ENCODE measurements around the gene HDLBP.

The HDLBP gene

GRCh38 chr2:241224851-241225438 is 90.5 kb downstream of the HDLBP start:
- no peak for FAIRE-seq
- TF ChIP-seq TAF1 (IDR thresholded peaks at IDR 0.05; ENCODE audit: borderline replicate concordance, low read depth, low read length) (no peak), POLR2AphosphoS5 (IDR thresholded peaks at IDR 0.05; ENCODE audit: low read depth, low read length) (no peak), POLR2A (IDR thresholded peaks at IDR 0.05; ENCODE audit: low read depth, low read length) (no peak)
- no peak for DNase-seq (ENCODE audit: insufficient read length)

- TF ChIP-seq POLR2AphosphoS5 (IDR thresholded peaks at IDR 0.05; ENCODE audit: low read depth, low read length) (no peak), TAF1 (IDR thresholded peaks at IDR 0.05; ENCODE audit: borderline replicate concordance, low read depth, low read length) (no peak), POLR2A (IDR thresholded peaks at IDR 0.05; ENCODE audit: low read depth, low read length) (no peak)
- no peak for DNase-seq (ENCODE audit: insufficient read length)
- no peak for FAIRE-seq
These were observed 91.2 kb downstream of the HDLBP start for GRCh38 chr2:241224018-241224850.

- FAIRE-seq (no peak), DNase-seq (ENCODE audit: insufficient read length) (no peak)
- TF ChIP-seq POLR2A (IDR thresholded peaks at IDR 0.05; ENCODE audit: low read depth, low read length) (no peak), TAF1 (IDR thresholded peaks at IDR 0.05; ENCODE audit: borderline replicate concordance, low read depth, low read length) (no peak), POLR2AphosphoS5 (IDR thresholded peaks at IDR 0.05; ENCODE audit: low read depth, low read length) (no peak)
These were observed 92.1 kb downstream of the HDLBP start for GRCh38 chr2:241223211-241224017.

GRCh38 chr2:241219856-241220356 is 95.6 kb downstream of the HDLBP start:
- FAIRE-seq (no peak), DNase-seq (ENCODE audit: insufficient read length) (no peak)
- TF ChIP-seq TAF1 (IDR thresholded peaks at IDR 0.05; ENCODE audit: borderline replicate concordance, low read depth, low read length) (no peak), POLR2AphosphoS5 (IDR thresholded peaks at IDR 0.05; ENCODE audit: low read depth, low read length) (no peak), POLR2A (IDR thresholded peaks at IDR 0.05; ENCODE audit: low read depth, low read length) (no peak)

- FAIRE-seq (peak; percentile 53), DNase-seq (ENCODE audit: insufficient read length) (no peak)
- no peak for TF ChIP-seq TAF1 (IDR thresholded peaks at IDR 0.05; ENCODE audit: borderline replicate concordance, low read depth, low read length)
- no peak for TF ChIP-seq POLR2AphosphoS5 (IDR thresholded peaks at IDR 0.05; ENCODE audit: low read depth, low read length)
- TF ChIP-seq POLR2A (IDR thresholded peaks at IDR 0.05; ENCODE audit: low read depth, low read length), result no peak
These were observed 96.5 kb downstream of the HDLBP start for GRCh38 chr2:241219030-241219382.

- no peak for TF ChIP-seq POLR2A (IDR thresholded peaks at IDR 0.05; ENCODE audit: low read depth, low read length)
- no peak for TF ChIP-seq POLR2AphosphoS5 (IDR thresholded peaks at IDR 0.05; ENCODE audit: low read depth, low read length)
- TF ChIP-seq TAF1 (IDR thresholded peaks at IDR 0.05; ENCODE audit: borderline replicate concordance, low read depth, low read length), result no peak
- DNase-seq (ENCODE audit: insufficient read length) (no peak), FAIRE-seq (peak; percentile 58)
These were observed 97.1 kb downstream of the HDLBP start for GRCh38 chr2:241218131-241219029.

GRCh38 chr2:241217320-241218031 is 98.0 kb downstream of the HDLBP start:
- FAIRE-seq, result peak; percentile 93
- TF ChIP-seq TAF1 (IDR thresholded peaks at IDR 0.05; ENCODE audit: borderline replicate concordance, low read depth, low read length) (no peak), POLR2AphosphoS5 (IDR thresholded peaks at IDR 0.05; ENCODE audit: low read depth, low read length) (no peak), POLR2A (IDR thresholded peaks at IDR 0.05; ENCODE audit: low read depth, low read length) (no peak)
- DNase-seq (ENCODE audit: insufficient read length), result peak; percentile 81

GRCh38 chr2:241216211-241216761 is 99.2 kb downstream of the HDLBP start:
- DNase-seq (ENCODE audit: insufficient read length) (no peak), FAIRE-seq (no peak)
- TF ChIP-seq POLR2AphosphoS5 (IDR thresholded peaks at IDR 0.05; ENCODE audit: low read depth, low read length), result no peak
- TF ChIP-seq TAF1 (IDR thresholded peaks at IDR 0.05; ENCODE audit: borderline replicate concordance, low read depth, low read length), result no peak
- no peak for TF ChIP-seq POLR2A (IDR thresholded peaks at IDR 0.05; ENCODE audit: low read depth, low read length)

GRCh38 chr2:241215421-241215820 is 100.1 kb downstream of the HDLBP start:
- no peak for FAIRE-seq
- TF ChIP-seq TAF1 (IDR thresholded peaks at IDR 0.05; ENCODE audit: borderline replicate concordance, low read depth, low read length) (no peak), POLR2A (IDR thresholded peaks at IDR 0.05; ENCODE audit: low read depth, low read length) (no peak), POLR2AphosphoS5 (IDR thresholded peaks at IDR 0.05; ENCODE audit: low read depth, low read length) (no peak)
- no peak for DNase-seq (ENCODE audit: insufficient read length)

- TF ChIP-seq POLR2A (IDR thresholded peaks at IDR 0.05; ENCODE audit: low read depth, low read length), result no peak
- no peak for TF ChIP-seq TAF1 (IDR thresholded peaks at IDR 0.05; ENCODE audit: borderline replicate concordance, low read depth, low read length)
- TF ChIP-seq POLR2AphosphoS5 (IDR thresholded peaks at IDR 0.05; ENCODE audit: low read depth, low read length), result no peak
- no peak for DNase-seq (ENCODE audit: insufficient read length)
- no peak for FAIRE-seq
These were observed 100.7 kb downstream of the HDLBP start for GRCh38 chr2:241214766-241215165.

All from GM12892 (cell line).